Esophagus (tissue), 2 donors: Measurements from ENCODE around the gene KIF1A. TPM values are rescaled to one million over a fixed set of nuclear protein-coding genes. Genes with fewer than 3 reads are reported as not detected.
A peak's percentile ranks its signal among the peaks of the same experiment; 100 is the strongest.

Source experiments
- H3K27ac ChIP-seq, 2 donors: one replicate each; pipeline ENCODE4 v1.5.1; 2013; ENCODE audit warnings: low read depth in 2 of 2, mild to moderate bottlenecking in 2 of 2, inconsistent platforms in 1 of 2, low read length in 1 of 2, moderate library complexity in 1 of 2
- H3K27me3 ChIP-seq, 2 donors: one replicate each; pipeline ENCODE4 v1.6.1; 2013; ENCODE audit warnings: low read length in 2 of 2, control low read depth in 1 of 2, mild to moderate bottlenecking in 1 of 2; ENCODE audit not compliant: insufficient read depth in 2 of 2, control insufficient read depth in 1 of 2
- H3K36me3 ChIP-seq, 2 donors: one replicate each; pipeline ENCODE4 v1.6.1; 2013; ENCODE audit warnings: low read length in 1 of 2; ENCODE audit not compliant: control insufficient read depth in 2 of 2, insufficient read depth in 2 of 2
- H3K4me1 ChIP-seq, 2 donors: one replicate each; pipeline ENCODE4 v1.6.1; 2013; ENCODE audit warnings: low read length in 1 of 2; ENCODE audit not compliant: control insufficient read depth in 2 of 2, insufficient read depth in 2 of 2
- H3K4me3 ChIP-seq, 2 donors: one replicate each; pipeline ENCODE4 v1.5.1; 2013; ENCODE audit warnings: low read length in 2 of 2, mild to moderate bottlenecking in 2 of 2, low read depth in 1 of 2, moderate library complexity in 1 of 2
- H3K9me3 ChIP-seq, 2 donors: one replicate each; pipeline ENCODE4 v1.6.1; 2013; ENCODE audit warnings: mild to moderate bottlenecking in 2 of 2, low read depth in 1 of 2, low read length in 1 of 2, moderate library complexity in 1 of 2; ENCODE audit not compliant: control insufficient read depth in 2 of 2, insufficient read depth in 1 of 2
- WGBS, 2 donors: extraction: QIAGEN DNeasy Blood & Tissue Kit; methylation state at CpG; one replicate each; pipeline ENCODE4 v1.1.7; 2013; 5-methylcytosine and 5-hydroxymethylcytosine counted together
- polyA plus RNA-seq, 2 donors: library from polyadenylated mRNA; stranded (reverse); fragments of 200-250 nt; gene quantifications; one replicate each; pipeline ENCODE4 v1.2.3, GENCODE V29; 2013
- donor health status: healthy with polysubstance abuse.
- donor health status: Bipolar disorder and iron deficiency.

The KIF1A gene
- polyA plus RNA-seq, 2 donors = 0.04 to 0.06 TPM

GRCh38 chr2:240833724-240834285, 13.8 kb upstream of the KIF1A start:
- 74 to 79% methylated on average over 8 of the region's 8 CpGs for WGBS, 2 donors
- Histone ChIP-seq H3K27ac (no peak overlapping the region), H3K4me1 (peaks cover 3% of the 10 kb centered on the region in 2 donors), H3K27me3 (peaks cover 0 to 7% of the 10 kb centered on the region in 2 donors), H3K9me3 (no peaks in the 10 kb centered on the region), H3K36me3 (no peaks in the 10 kb centered on the region), H3K4me3 (no peak overlapping the region)

GRCh38 chr2:240832921-240833494, 13.0 kb upstream of the KIF1A start:
- 64 to 65% methylated on average over 13 of the region's 13 CpGs for WGBS, 2 donors
- H3K4me1 ChIP-seq = peaks cover 3% of the 10 kb centered on the region in 2 donors
- H3K36me3 ChIP-seq = no peaks in the 10 kb centered on the region
- no peaks in the 10 kb centered on the region for H3K9me3 ChIP-seq
- no peak overlapping the region for H3K27ac ChIP-seq
- H3K27me3 ChIP-seq = peaks cover 0 to 7% of the 10 kb centered on the region in 2 donors
- H3K4me3 ChIP-seq = no peak overlapping the region

- Histone ChIP-seq H3K4me1 (peaks cover 3% of the 10 kb centered on the region in 2 donors), H3K27ac (no peak overlapping the region), H3K4me3 (no peak overlapping the region), H3K36me3 (no peaks in the 10 kb centered on the region), H3K9me3 (no peaks in the 10 kb centered on the region), H3K27me3 (peaks cover 0 to 7% of the 10 kb centered on the region in 2 donors)
- 5% methylated on average over 43 to 54 of the region's 54 CpGs for WGBS, 2 donors
Measured at GRCh38 chr2:240832205-240832727, 12.2 kb upstream of the KIF1A start.

GRCh38 chr2:240831594-240832204, 11.7 kb upstream of the KIF1A start:
- Histone ChIP-seq H3K36me3 (no peaks in the 10 kb centered on the region), H3K4me3 (peak overlapping the region in 1 of 2 donors; percentile 7), H3K9me3 (no peaks in the 10 kb centered on the region), H3K27ac (no peak overlapping the region), H3K27me3 (peaks cover 0 to 7% of the 10 kb centered on the region in 2 donors), H3K4me1 (peaks cover 3% of the 10 kb centered on the region in 2 donors)
- 11% methylated on average over 27 of the region's 27 CpGs for WGBS, 2 donors

GRCh38 chr2:240825476-240825875, 5.5 kb upstream of the KIF1A start:
- Histone ChIP-seq H3K36me3 (no peaks in the 10 kb centered on the region), H3K4me1 (no peaks in the 10 kb centered on the region), H3K27me3 (peaks cover 5 to 16% of the 10 kb centered on the region in 2 donors), H3K9me3 (peaks cover 4 to 5% of the 10 kb centered on the region in 2 donors), H3K4me3 (no peak overlapping the region), H3K27ac (no peak overlapping the region)
- 74 to 78% methylated on average over 4 of the region's 4 CpGs for WGBS, 2 donors

- Histone ChIP-seq H3K36me3 (no peaks in the 10 kb centered on the region), H3K27me3 (peaks cover 5 to 30% of the 10 kb centered on the region in 2 donors), H3K4me1 (peaks cover 0 to 7% of the 10 kb centered on the region in 2 donors), H3K9me3 (peaks cover 4 to 5% of the 10 kb centered on the region in 2 donors), H3K4me3 (no peak overlapping the region), H3K27ac (no peak overlapping the region)
- WGBS, 2 donors = 83 to 86% methylated on average over 15 of the region's 15 CpGs
Measured at GRCh38 chr2:240823449-240824336, 3.7 kb upstream of the KIF1A start.

GRCh38 chr2:240822280-240822847, 2.3 kb upstream of the KIF1A start:
- 73 to 87% methylated on average over 4 of the region's 4 CpGs for WGBS, 2 donors
- Histone ChIP-seq H3K36me3 (no peaks in the 10 kb centered on the region), H3K27me3 (peaks cover 5 to 30% of the 10 kb centered on the region in 2 donors), H3K27ac (no peak overlapping the region), H3K4me3 (no peak overlapping the region), H3K9me3 (peaks cover 4 to 5% of the 10 kb centered on the region in 2 donors), H3K4me1 (peaks cover 0 to 8% of the 10 kb centered on the region in 2 donors)

- Histone ChIP-seq H3K27me3 (peaks cover 5 to 30% of the 10 kb centered on the region in 2 donors), H3K27ac (no peak overlapping the region), H3K9me3 (peaks cover 4 to 5% of the 10 kb centered on the region in 2 donors), H3K36me3 (no peaks in the 10 kb centered on the region), H3K4me3 (no peak overlapping the region), H3K4me1 (peaks cover 0 to 8% of the 10 kb centered on the region in 2 donors)
- 18 to 24% methylated on average over 7 of the region's 7 CpGs for WGBS, 2 donors
Measured at GRCh38 chr2:240821429-240821778, 1.4 kb upstream of the KIF1A start.
